Cardiac fibroblast (primary cell): ENCODE data around the gene TUBA1B.
"Not testable (repeated sequence)": the region's sequence is repeated elsewhere in the genome, so short reads cannot be mapped to it uniquely, and the experiment has no call there.

ENCODE experiments used
- DNase-seq, 2 donors: peaks; one replicate each; pipeline versions ENCODE4 v3.0.0 to v3.0.0-alpha.2; 2010; ENCODE audit warnings: low read depth in 2 of 2
- H3K4me3 ChIP-seq, 2 donors: replicated peaks in 1 of 2; 1 replicate in 1 of 2; 2 replicates in 1 of 2; pipeline ENCODE4 v1.5.1; 2011; ENCODE audit warnings: low read depth in 2 of 2, low read length in 2 of 2, mild to moderate bottlenecking in 2 of 2, moderate library complexity in 1 of 2
- TF ChIP-seq, protein P1 (sequence below): IDR thresholded peaks from one replicate; pipeline ENCODE4 v1.5.1; 2011; ENCODE audit warnings: low read depth, mild to moderate bottlenecking, low read length, inconsistent platforms

The TUBA1B gene

DNA sequence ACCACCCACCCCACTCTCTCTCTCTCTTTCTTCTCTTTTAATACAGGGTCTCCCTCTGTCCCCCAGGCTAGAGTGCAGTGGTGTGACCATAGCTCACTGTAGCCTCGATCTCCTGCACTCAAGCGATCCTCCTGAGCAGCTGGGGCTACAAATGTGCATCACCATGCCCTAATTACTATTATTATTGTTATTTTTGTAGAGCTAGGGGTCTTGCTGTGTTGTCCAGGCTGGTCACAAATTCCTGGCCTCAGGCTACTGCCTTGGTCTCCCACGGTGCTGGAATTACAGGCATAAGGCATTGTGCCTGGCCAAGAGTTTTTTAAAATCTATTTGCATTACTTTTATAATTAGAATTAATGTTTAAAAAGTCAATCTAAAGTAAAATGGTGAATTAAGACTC, 23.0 kb upstream of the TUBA1B start:
- H3K4me3 ChIP-seq: no peak overlapping the region
- DNase-seq: no peak
- TF ChIP-seq, protein P1, sequence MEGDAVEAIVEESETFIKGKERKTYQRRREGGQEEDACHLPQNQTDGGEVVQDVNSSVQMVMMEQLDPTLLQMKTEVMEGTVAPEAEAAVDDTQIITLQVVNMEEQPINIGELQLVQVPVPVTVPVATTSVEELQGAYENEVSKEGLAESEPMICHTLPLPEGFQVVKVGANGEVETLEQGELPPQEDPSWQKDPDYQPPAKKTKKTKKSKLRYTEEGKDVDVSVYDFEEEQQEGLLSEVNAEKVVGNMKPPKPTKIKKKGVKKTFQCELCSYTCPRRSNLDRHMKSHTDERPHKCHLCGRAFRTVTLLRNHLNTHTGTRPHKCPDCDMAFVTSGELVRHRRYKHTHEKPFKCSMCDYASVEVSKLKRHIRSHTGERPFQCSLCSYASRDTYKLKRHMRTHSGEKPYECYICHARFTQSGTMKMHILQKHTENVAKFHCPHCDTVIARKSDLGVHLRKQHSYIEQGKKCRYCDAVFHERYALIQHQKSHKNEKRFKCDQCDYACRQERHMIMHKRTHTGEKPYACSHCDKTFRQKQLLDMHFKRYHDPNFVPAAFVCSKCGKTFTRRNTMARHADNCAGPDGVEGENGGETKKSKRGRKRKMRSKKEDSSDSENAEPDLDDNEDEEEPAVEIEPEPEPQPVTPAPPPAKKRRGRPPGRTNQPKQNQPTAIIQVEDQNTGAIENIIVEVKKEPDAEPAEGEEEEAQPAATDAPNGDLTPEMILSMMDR: no peak

DNA sequence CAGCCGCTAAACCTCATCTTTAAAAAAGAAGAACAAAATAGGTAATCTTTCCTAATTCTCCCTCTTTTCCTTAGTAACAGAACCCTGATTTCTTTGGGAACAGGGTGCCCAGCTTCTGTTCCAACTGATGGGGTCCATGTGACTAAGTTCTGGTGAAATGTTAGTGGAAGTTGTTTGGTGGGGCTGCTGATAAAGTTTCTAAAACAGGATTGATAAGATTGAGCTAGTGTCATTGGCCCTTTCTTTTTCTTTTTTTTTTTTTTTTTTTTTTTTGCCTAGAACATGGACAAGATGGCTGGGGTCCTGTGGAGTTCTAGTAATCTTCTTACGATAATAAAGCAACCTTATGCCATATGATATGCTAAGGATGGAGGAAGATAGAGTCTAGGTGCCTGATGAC, 16.2 kb upstream of the TUBA1B start:
- TF ChIP-seq, protein P1: no peak
- no peak overlapping the region for H3K4me3 ChIP-seq
- no peak for DNase-seq

DNA sequence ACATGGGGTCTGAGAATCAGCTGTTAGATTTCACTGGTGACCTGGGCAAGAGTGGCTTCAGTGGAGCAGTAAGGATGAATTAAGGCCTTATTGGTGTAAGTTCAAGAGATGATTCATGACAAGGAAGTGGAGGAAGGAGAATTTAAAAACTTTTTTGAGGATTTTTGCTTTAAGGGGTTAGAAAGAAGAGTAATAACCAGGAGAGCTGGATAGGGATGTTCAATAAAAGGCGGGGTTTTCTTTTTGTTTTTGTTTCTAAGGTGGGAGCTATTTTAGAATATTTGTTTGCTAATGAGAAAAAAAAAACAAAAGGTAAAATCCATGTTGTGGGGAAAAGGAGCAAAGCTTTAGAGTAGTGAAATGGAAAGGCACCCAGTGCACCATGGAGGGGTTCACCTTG, 15.2 kb upstream of the TUBA1B start:
- DNase-seq: no peak

DNA sequence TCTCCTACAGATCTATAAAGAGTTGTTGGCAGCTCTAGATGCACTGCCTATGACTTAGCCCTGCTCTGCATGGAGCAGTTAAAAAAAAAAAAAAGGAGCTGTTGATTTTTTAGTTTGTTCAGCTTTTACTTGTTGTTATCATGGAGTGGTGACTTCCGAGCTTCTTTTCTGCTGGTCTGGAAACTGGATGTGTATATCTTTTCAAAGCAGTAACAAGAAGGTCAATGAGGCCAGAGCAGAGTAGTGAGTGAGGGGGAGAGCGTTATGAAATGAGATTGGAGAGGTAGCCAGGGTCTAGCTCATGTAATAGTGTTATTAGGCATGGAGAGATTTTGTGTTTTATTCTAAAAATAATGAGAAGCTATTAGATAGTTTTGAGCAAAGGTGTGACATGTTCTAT, 13.2 kb upstream of the TUBA1B start:
- no peak overlapping the region for H3K4me3 ChIP-seq
- TF ChIP-seq, protein P1: no peak
- no peak for DNase-seq

More for the DNA sequence above, 15.2 kb upstream of the TUBA1B start:
- TF ChIP-seq, protein P1: no peak
- H3K4me3 ChIP-seq: no peak overlapping the region

DNA sequence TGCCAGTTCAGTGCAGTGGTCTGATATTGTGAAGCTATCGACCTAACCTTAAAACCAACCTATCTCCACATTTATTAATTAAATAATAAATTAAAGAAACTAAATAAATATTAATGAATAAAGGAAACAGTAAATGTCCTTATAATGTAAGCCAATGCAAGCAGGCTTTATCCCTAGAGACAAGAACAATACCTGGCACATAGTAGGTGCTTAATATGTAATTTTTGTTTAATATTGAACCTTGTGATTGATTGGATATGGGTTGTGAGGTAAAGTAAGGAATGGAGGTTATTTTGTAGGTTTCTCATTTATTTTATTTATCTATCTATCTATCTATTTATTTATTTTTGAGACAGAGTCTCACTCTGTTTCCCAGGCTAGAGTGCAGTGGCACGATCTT, 7.8 kb upstream of the TUBA1B start:
- no peak overlapping the region for H3K4me3 ChIP-seq
- no peak for DNase-seq
- TF ChIP-seq, protein P1: no peak

DNA sequence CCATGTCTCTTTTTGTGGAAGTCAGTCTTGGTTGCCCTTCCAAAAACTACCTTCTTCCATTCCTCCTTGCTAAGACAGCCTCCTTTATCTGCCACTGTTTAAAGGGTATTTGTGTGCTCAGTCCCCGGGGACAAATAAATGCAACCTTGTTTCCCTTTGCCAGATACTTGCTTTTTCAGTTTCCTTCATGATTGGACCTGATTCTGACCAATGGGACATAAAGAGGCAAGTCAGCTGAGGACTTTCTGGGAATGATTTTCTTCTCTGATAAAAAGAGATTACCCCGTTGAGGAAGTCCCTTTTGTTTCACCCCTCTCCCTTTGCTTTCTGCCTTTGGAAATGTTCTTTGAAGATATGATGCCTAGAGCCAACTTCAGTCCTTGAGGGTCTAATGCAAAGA, 7.4 kb upstream of the TUBA1B start:
- H3K4me3 ChIP-seq: no peak overlapping the region
- TF ChIP-seq, protein P1: no peak
- peak; percentile 12 to 24 for DNase-seq

DNA sequence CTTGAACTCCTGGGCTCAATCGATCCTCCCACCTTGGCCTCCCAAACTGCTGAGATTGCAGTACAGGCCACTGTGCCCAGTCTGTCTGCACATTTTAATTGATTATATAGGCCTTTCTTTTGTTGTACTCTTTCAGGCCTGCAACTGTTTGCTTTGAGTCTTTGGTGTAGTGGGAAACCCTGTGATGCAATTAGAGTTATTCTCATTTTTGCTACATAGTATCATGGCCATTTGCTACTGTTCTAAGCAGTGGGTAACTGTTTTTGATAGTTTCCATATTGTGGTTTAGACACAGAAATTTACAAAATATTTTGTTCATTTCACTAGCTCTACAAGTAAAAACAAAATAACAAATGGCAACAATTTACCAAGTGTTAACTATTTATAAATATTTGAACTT, 6.3 kb upstream of the TUBA1B start:
- TF ChIP-seq, protein P1: no peak
- no peak overlapping the region for H3K4me3 ChIP-seq
- DNase-seq: no peak

DNA sequence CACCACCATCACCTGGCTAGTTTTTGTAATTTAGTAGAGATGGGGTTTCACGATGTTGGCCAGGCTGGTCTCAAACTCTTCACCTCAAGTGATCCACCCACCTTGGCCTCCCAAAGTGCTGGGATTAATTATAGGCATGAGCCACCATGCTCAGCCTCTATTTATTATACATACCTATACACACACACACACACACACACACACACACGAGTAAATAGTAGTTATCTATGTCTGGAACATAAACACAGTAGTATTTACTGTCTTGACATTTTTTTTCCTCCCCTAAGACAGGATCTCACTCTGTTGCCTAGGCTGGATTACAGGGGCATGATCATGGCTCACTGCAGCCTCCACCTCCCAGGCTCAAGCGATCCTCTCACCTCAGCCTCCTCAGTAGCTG, 5.8 kb upstream of the TUBA1B start:
- not testable (repeated sequence) for DNase-seq, H3K4me3 ChIP-seq
